OCI-LY7 (cell line): ENCODE results near the gene TBC1D17.

ENCODE experiments used
- EZH2phosphoT487 ChIP-seq: fragments of 200-600 bp; sonication (generic); IDR thresholded peaks from 2 replicates; pipeline ENCODE4 v1.6.1; 2018; ENCODE audit warnings: low read depth, borderline replicate concordance, mild to moderate bottlenecking, mixed run types, antibody characterized with exemption, low read length, moderate library complexity, mixed read lengths
- TF ChIP-seq, protein P1 (sequence below): fragments of 200-600 bp; sonication (generic); conservative IDR thresholded peaks from 2 replicates; pipeline ENCODE4 v1.5.1; 2014; ENCODE audit warnings: mild to moderate bottlenecking, antibody characterized with exemption, low read length, moderate library complexity, mixed read lengths

DNA sequence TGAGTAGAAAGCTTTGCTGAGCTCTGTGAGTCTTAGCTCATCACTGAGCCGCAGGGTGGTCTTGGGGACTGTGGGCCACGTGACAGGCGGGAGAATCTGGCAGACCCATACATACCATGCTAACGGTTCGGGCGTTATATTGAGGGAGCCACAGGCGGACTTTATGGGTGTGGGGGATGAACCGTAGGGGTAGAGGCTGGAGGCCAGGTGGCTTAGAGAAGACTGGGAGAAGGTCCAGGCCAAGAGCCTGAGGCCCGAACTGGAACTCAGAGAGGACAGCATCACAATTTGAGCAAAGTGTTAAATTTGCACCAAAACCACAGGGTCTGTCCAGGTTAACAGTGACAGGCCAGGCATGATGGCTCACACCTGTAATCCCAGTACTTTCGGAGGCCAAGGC is 36.2 kb downstream of the TBC1D17 start:
- TF ChIP-seq, protein P1, sequence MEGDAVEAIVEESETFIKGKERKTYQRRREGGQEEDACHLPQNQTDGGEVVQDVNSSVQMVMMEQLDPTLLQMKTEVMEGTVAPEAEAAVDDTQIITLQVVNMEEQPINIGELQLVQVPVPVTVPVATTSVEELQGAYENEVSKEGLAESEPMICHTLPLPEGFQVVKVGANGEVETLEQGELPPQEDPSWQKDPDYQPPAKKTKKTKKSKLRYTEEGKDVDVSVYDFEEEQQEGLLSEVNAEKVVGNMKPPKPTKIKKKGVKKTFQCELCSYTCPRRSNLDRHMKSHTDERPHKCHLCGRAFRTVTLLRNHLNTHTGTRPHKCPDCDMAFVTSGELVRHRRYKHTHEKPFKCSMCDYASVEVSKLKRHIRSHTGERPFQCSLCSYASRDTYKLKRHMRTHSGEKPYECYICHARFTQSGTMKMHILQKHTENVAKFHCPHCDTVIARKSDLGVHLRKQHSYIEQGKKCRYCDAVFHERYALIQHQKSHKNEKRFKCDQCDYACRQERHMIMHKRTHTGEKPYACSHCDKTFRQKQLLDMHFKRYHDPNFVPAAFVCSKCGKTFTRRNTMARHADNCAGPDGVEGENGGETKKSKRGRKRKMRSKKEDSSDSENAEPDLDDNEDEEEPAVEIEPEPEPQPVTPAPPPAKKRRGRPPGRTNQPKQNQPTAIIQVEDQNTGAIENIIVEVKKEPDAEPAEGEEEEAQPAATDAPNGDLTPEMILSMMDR, result no peak
- TF ChIP-seq EZH2phosphoT487, result no peak
